H1 (cell line): ENCODE data around the gene KRTAP20-1.

Experiments
- CREB1 ChIP-seq: IDR thresholded peaks from 2 replicates; pipeline ENCODE4 v1.6.1; 2012; ENCODE audit warnings: inconsistent platforms
- CTBP2 ChIP-seq: IDR thresholded peaks from 2 replicates; pipeline ENCODE4 v1.7.0; 2011; ENCODE audit warnings: borderline replicate concordance, mild to moderate bottlenecking, moderate library complexity, mixed read lengths, low read length; ENCODE audit not compliant: insufficient read depth, insufficient read length
- EGR1 ChIP-seq: IDR thresholded peaks from 2 replicates; pipeline ENCODE4 v1.6.1; 2011; ENCODE audit warnings: low read depth, low read length, borderline replicate concordance
- EP300 ChIP-seq, 2 experiments: IDR thresholded peaks; 1 replicate in 1 of 2; 2 replicates in 1 of 2; pipeline ENCODE4 v1.6.1; 2011 to 2012; ENCODE audit warnings: low read depth in 2 of 2, low read length in 2 of 2, mild to moderate bottlenecking in 2 of 2, borderline replicate concordance in 1 of 2, inconsistent platforms in 1 of 2, moderate library complexity in 1 of 2
- FOSL1 ChIP-seq: IDR thresholded peaks from 2 replicates; pipeline ENCODE4 v1.6.1; 2011; ENCODE audit warnings: mild to moderate bottlenecking, low read depth, low read length, moderate library complexity; ENCODE audit not compliant: insufficient read depth
- JUN ChIP-seq: IDR thresholded peaks from 2 replicates; pipeline ENCODE4 v1.6.1; 2011; ENCODE audit warnings: low read depth, mild to moderate bottlenecking, improper control_type of control experiment, low read length
- POLR2A ChIP-seq, 2 experiments: IDR thresholded peaks; 1 replicate in 1 of 2; 2 replicates in 1 of 2; pipeline ENCODE4 v1.6.1; 2011; ENCODE audit warnings: low read depth in 2 of 2, low read length in 2 of 2, mild to moderate bottlenecking in 2 of 2; ENCODE audit errors: control extremely low read depth in 1 of 2
- RAD21 ChIP-seq, 2 experiments: IDR thresholded peaks in 1 of 2; conservative IDR thresholded peaks in 1 of 2; 2 replicates each; pipeline ENCODE4 v1.6.1; 2011; ENCODE audit warnings: low read depth in 2 of 2, low read length in 2 of 2, improper control_type of control experiment in 1 of 2, inconsistent platforms in 1 of 2, mild to moderate bottlenecking in 1 of 2, moderate library complexity in 1 of 2
- SP2 ChIP-seq: IDR thresholded peaks from 2 replicates; pipeline ENCODE4 v1.6.1; 2012; ENCODE audit warnings: mild to moderate bottlenecking, low read length, inconsistent platforms
- SP4 ChIP-seq: IDR thresholded peaks from 2 replicates; pipeline ENCODE4 v1.6.1; 2012; ENCODE audit warnings: low read length, inconsistent platforms
- SUZ12 ChIP-seq: fragments of 200-600 bp; sonication (generic); IDR thresholded peaks from 2 replicates; pipeline ENCODE4 v1.6.1; 2012; ENCODE audit warnings: mild to moderate bottlenecking, inconsistent platforms, low read length, moderate library complexity, mixed read lengths
- TCF12 ChIP-seq: IDR thresholded peaks from 2 replicates; pipeline ENCODE4 v1.6.1; 2011; ENCODE audit warnings: low read depth, mild to moderate bottlenecking, low read length
- TF ChIP-seq, protein P1 (sequence below), 3 experiments: IDR thresholded peaks; 1 replicate in 2 of 3; 2 replicates in 1 of 3; pipeline versions ENCODE4 v1.5.1 to v1.6.1; 2011; ENCODE audit warnings: low read length in 3 of 3, mild to moderate bottlenecking in 3 of 3, inconsistent platforms in 2 of 3, low read depth in 1 of 3, moderate library complexity in 1 of 3; ENCODE audit not compliant: insufficient read depth in 1 of 3; ENCODE audit errors: control extremely low read depth in 1 of 3
- TF ChIP-seq, protein P2 (sequence below): IDR thresholded peaks from 2 replicates; pipeline ENCODE4 v1.6.1; 2012; ENCODE audit warnings: inconsistent platforms

- TF ChIP-seq CTBP2: no peak
- TF ChIP-seq, protein P1, sequence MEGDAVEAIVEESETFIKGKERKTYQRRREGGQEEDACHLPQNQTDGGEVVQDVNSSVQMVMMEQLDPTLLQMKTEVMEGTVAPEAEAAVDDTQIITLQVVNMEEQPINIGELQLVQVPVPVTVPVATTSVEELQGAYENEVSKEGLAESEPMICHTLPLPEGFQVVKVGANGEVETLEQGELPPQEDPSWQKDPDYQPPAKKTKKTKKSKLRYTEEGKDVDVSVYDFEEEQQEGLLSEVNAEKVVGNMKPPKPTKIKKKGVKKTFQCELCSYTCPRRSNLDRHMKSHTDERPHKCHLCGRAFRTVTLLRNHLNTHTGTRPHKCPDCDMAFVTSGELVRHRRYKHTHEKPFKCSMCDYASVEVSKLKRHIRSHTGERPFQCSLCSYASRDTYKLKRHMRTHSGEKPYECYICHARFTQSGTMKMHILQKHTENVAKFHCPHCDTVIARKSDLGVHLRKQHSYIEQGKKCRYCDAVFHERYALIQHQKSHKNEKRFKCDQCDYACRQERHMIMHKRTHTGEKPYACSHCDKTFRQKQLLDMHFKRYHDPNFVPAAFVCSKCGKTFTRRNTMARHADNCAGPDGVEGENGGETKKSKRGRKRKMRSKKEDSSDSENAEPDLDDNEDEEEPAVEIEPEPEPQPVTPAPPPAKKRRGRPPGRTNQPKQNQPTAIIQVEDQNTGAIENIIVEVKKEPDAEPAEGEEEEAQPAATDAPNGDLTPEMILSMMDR (IDR thresholded peaks at IDR 0.05; ENCODE audit: control extremely low read depth in 1 of 3, insufficient read depth in 1 of 3, low read depth in 1 of 3, low read length in 3 of 3): no peak
- no peak for TF ChIP-seq SP4
- no peak for TF ChIP-seq EGR1
- no peak for TF ChIP-seq FOSL1
- no peak for TF ChIP-seq POLR2A (IDR thresholded peaks at IDR 0.05; ENCODE audit: control extremely low read depth in 1 of 2, low read depth in 2 of 2, low read length in 2 of 2)
- no peak for TF ChIP-seq EP300 (IDR thresholded peaks at IDR 0.05; ENCODE audit: borderline replicate concordance in 1 of 2, low read depth in 2 of 2, low read length in 2 of 2)
- no peak for TF ChIP-seq JUN
- no peak for TF ChIP-seq SP2
- TF ChIP-seq, protein P2, sequence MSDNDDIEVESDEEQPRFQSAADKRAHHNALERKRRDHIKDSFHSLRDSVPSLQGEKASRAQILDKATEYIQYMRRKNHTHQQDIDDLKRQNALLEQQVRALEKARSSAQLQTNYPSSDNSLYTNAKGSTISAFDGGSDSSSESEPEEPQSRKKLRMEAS: no peak
- no peak for TF ChIP-seq TCF12
- no peak for TF ChIP-seq CREB1
- no peak for TF ChIP-seq RAD21 (IDR thresholded peaks at IDR 0.05 in 1 of 2, conservative IDR thresholded peaks at IDR 0.05 in 1 of 2; ENCODE audit: low read depth in 2 of 2, low read length in 2 of 2)
- no peak for TF ChIP-seq SUZ12
These were observed 17.4 kb upstream of the KRTAP20-1 start, which contains the start of gene KRTAP6-2 for GRCh38 chr21:30598802-30599201.
